Measurements from ENCODE around the gene ADCY2.

The ADCY2 gene

GRCh38 chr5:7644723-7645122 is 248.8 kb downstream of the ADCY2 start:
- Histone ChIP-seq H3K4me1 (ENCODE audit: insufficient read depth, low read length) (peaks cover 16% of the 10 kb centered on the region), H3K9ac (ENCODE audit: low read length) (no peak overlapping the region), H3K4me3 (ENCODE audit: low read depth in 1 of 2, low read length in 2 of 2) (no peak overlapping the region), H3K36me3 (ENCODE audit: insufficient read depth, low read length) (no peaks in the 10 kb centered on the region), H3K9me3 (ENCODE audit: low read length) (no peaks in the 10 kb centered on the region), H3K27ac (ENCODE audit: low read depth, low read length) (no peak overlapping the region), H3K27me3 (ENCODE audit: control insufficient read depth in 1 of 2, insufficient read depth in 2 of 2, low read length in 2 of 2) (no peaks in the 10 kb centered on the region)

GRCh38 chr5:7650755-7651154 is 254.8 kb downstream of the ADCY2 start:
- Histone ChIP-seq H3K9me3 (ENCODE audit: low read length) (no peaks in the 10 kb centered on the region), H3K4me1 (ENCODE audit: insufficient read depth, low read length) (peaks cover 31% of the 10 kb centered on the region), H3K27me3 (ENCODE audit: control insufficient read depth in 1 of 2, insufficient read depth in 2 of 2, low read length in 2 of 2) (no peaks in the 10 kb centered on the region), H3K4me3 (ENCODE audit: low read depth in 1 of 2, low read length in 2 of 2) (peak overlapping the region in 1 of 2 donors; percentile 22), H3K27ac (ENCODE audit: low read depth, low read length) (peak overlapping the region; percentile 47), H3K9ac (ENCODE audit: low read length) (no peak overlapping the region), H3K36me3 (ENCODE audit: insufficient read depth, low read length) (no peaks in the 10 kb centered on the region)

GRCh38 chr5:7653046-7653445 is 257.1 kb downstream of the ADCY2 start:
- Histone ChIP-seq H3K9me3 (ENCODE audit: low read length) (no peaks in the 10 kb centered on the region), H3K27me3 (ENCODE audit: control insufficient read depth in 1 of 2, insufficient read depth in 2 of 2, low read length in 2 of 2) (no peaks in the 10 kb centered on the region), H3K4me1 (ENCODE audit: insufficient read depth, low read length) (peaks cover 31% of the 10 kb centered on the region), H3K9ac (ENCODE audit: low read length) (no peak overlapping the region), H3K4me3 (ENCODE audit: low read depth in 1 of 2, low read length in 2 of 2) (no peak overlapping the region), H3K36me3 (ENCODE audit: insufficient read depth, low read length) (no peaks in the 10 kb centered on the region), H3K27ac (ENCODE audit: low read depth, low read length) (no peak overlapping the region)

GRCh38 chr5:7657153-7657552 is 261.2 kb downstream of the ADCY2 start:
- peaks cover 5% of the 10 kb centered on the region for H3K4me1 ChIP-seq (ENCODE audit: insufficient read depth, low read length)
- no peak overlapping the region for H3K27ac ChIP-seq (ENCODE audit: low read depth, low read length)
- H3K27me3 ChIP-seq (ENCODE audit: control insufficient read depth in 1 of 2, insufficient read depth in 2 of 2, low read length in 2 of 2): no peaks in the 10 kb centered on the region
- no peaks in the 10 kb centered on the region for H3K9me3 ChIP-seq (ENCODE audit: low read length)
- H3K36me3 ChIP-seq (ENCODE audit: insufficient read depth, low read length): no peaks in the 10 kb centered on the region
- no peak overlapping the region for H3K9ac ChIP-seq (ENCODE audit: low read length)
- no peak overlapping the region for H3K4me3 ChIP-seq (ENCODE audit: low read depth in 1 of 2, low read length in 2 of 2)

- H3K27ac ChIP-seq (ENCODE audit: low read depth, low read length): no peak overlapping the region
- no peaks in the 10 kb centered on the region for H3K36me3 ChIP-seq (ENCODE audit: insufficient read depth, low read length)
- H3K4me1 ChIP-seq (ENCODE audit: insufficient read depth, low read length): peaks cover 4% of the 10 kb centered on the region
- H3K27me3 ChIP-seq (ENCODE audit: control insufficient read depth in 1 of 2, insufficient read depth in 2 of 2, low read length in 2 of 2): no peaks in the 10 kb centered on the region
- no peak overlapping the region for H3K9ac ChIP-seq (ENCODE audit: low read length)
- H3K4me3 ChIP-seq (ENCODE audit: low read depth in 1 of 2, low read length in 2 of 2): no peak overlapping the region
- H3K9me3 ChIP-seq (ENCODE audit: low read length): no peaks in the 10 kb centered on the region
Observed at GRCh38 chr5:7659420-7659819, 263.5 kb downstream of the ADCY2 start.

GRCh38 chr5:7662289-7662688 is 266.4 kb downstream of the ADCY2 start:
- Histone ChIP-seq H3K4me3 (ENCODE audit: low read depth in 1 of 2, low read length in 2 of 2) (no peak overlapping the region), H3K4me1 (ENCODE audit: insufficient read depth, low read length) (peaks cover 4% of the 10 kb centered on the region), H3K36me3 (ENCODE audit: insufficient read depth, low read length) (no peaks in the 10 kb centered on the region), H3K9ac (ENCODE audit: low read length) (no peak overlapping the region), H3K27me3 (ENCODE audit: control insufficient read depth in 1 of 2, insufficient read depth in 2 of 2, low read length in 2 of 2) (no peaks in the 10 kb centered on the region), H3K27ac (ENCODE audit: low read depth, low read length) (no peak overlapping the region), H3K9me3 (ENCODE audit: low read length) (no peaks in the 10 kb centered on the region)

- no peak overlapping the region for H3K4me3 ChIP-seq (ENCODE audit: low read depth in 1 of 2, low read length in 2 of 2)
- no peaks in the 10 kb centered on the region for H3K27me3 ChIP-seq (ENCODE audit: control insufficient read depth in 1 of 2, insufficient read depth in 2 of 2, low read length in 2 of 2)
- H3K27ac ChIP-seq (ENCODE audit: low read depth, low read length): no peak overlapping the region
- no peaks in the 10 kb centered on the region for H3K36me3 ChIP-seq (ENCODE audit: insufficient read depth, low read length)
- H3K9ac ChIP-seq (ENCODE audit: low read length): no peak overlapping the region
- peaks cover 4% of the 10 kb centered on the region for H3K4me1 ChIP-seq (ENCODE audit: insufficient read depth, low read length)
- H3K9me3 ChIP-seq (ENCODE audit: low read length): no peaks in the 10 kb centered on the region
Observed at GRCh38 chr5:7663808-7664207, 267.9 kb downstream of the ADCY2 start.

- Histone ChIP-seq H3K9me3 (ENCODE audit: low read length) (no peaks in the 10 kb centered on the region), H3K36me3 (ENCODE audit: insufficient read depth, low read length) (no peaks in the 10 kb centered on the region), H3K9ac (ENCODE audit: low read length) (no peak overlapping the region), H3K27me3 (ENCODE audit: control insufficient read depth in 1 of 2, insufficient read depth in 2 of 2, low read length in 2 of 2) (no peaks in the 10 kb centered on the region), H3K4me3 (ENCODE audit: low read depth in 1 of 2, low read length in 2 of 2) (no peak overlapping the region), H3K27ac (ENCODE audit: low read depth, low read length) (no peak overlapping the region), H3K4me1 (ENCODE audit: insufficient read depth, low read length) (peaks cover 4% of the 10 kb centered on the region)
Observed at GRCh38 chr5:7664208-7664607, 268.3 kb downstream of the ADCY2 start.

- no peaks in the 10 kb centered on the region for H3K4me1 ChIP-seq (ENCODE audit: insufficient read depth, low read length)
- H3K27ac ChIP-seq (ENCODE audit: low read depth, low read length): no peak overlapping the region
- H3K4me3 ChIP-seq (ENCODE audit: low read depth in 1 of 2, low read length in 2 of 2): no peak overlapping the region
- no peaks in the 10 kb centered on the region for H3K27me3 ChIP-seq (ENCODE audit: control insufficient read depth in 1 of 2, insufficient read depth in 2 of 2, low read length in 2 of 2)
- no peaks in the 10 kb centered on the region for H3K9me3 ChIP-seq (ENCODE audit: low read length)
- no peaks in the 10 kb centered on the region for H3K36me3 ChIP-seq (ENCODE audit: insufficient read depth, low read length)
- no peak overlapping the region for H3K9ac ChIP-seq (ENCODE audit: low read length)
Observed at GRCh38 chr5:7667216-7667767, 271.4 kb downstream of the ADCY2 start.

GRCh38 chr5:7668161-7668560 is 272.2 kb downstream of the ADCY2 start:
- Histone ChIP-seq H3K36me3 (ENCODE audit: insufficient read depth, low read length) (no peaks in the 10 kb centered on the region), H3K27ac (ENCODE audit: low read depth, low read length) (no peak overlapping the region)

GRCh38 chr5:7668627-7669026 is 272.7 kb downstream of the ADCY2 start:
- no peak overlapping the region for H3K4me3 ChIP-seq (ENCODE audit: low read depth in 1 of 2, low read length in 2 of 2)
- H3K27ac ChIP-seq (ENCODE audit: low read depth, low read length): no peak overlapping the region
- no peaks in the 10 kb centered on the region for H3K9me3 ChIP-seq (ENCODE audit: low read length)
- peaks cover 4% of the 10 kb centered on the region for H3K4me1 ChIP-seq (ENCODE audit: insufficient read depth, low read length)
- H3K9ac ChIP-seq (ENCODE audit: low read length): no peak overlapping the region
- H3K27me3 ChIP-seq (ENCODE audit: control insufficient read depth in 1 of 2, insufficient read depth in 2 of 2, low read length in 2 of 2): no peaks in the 10 kb centered on the region
- H3K36me3 ChIP-seq (ENCODE audit: insufficient read depth, low read length): no peaks in the 10 kb centered on the region

More at GRCh38 chr5:7668161-7668560, 272.2 kb downstream of the ADCY2 start:
- Histone ChIP-seq H3K9ac (ENCODE audit: low read length) (no peak overlapping the region), H3K4me1 (ENCODE audit: insufficient read depth, low read length) (no peaks in the 10 kb centered on the region), H3K9me3 (ENCODE audit: low read length) (no peaks in the 10 kb centered on the region), H3K4me3 (ENCODE audit: low read depth in 1 of 2, low read length in 2 of 2) (no peak overlapping the region), H3K27me3 (ENCODE audit: control insufficient read depth in 1 of 2, insufficient read depth in 2 of 2, low read length in 2 of 2) (no peaks in the 10 kb centered on the region)

GRCh38 chr5:7671381-7671993 is 275.5 kb downstream of the ADCY2 start:
- Histone ChIP-seq H3K4me1 (ENCODE audit: insufficient read depth, low read length) (peaks cover 7% of the 10 kb centered on the region), H3K27ac (ENCODE audit: low read depth, low read length) (no peak overlapping the region), H3K4me3 (ENCODE audit: low read depth in 1 of 2, low read length in 2 of 2) (no peak overlapping the region), H3K27me3 (ENCODE audit: control insufficient read depth in 1 of 2, insufficient read depth in 2 of 2, low read length in 2 of 2) (no peaks in the 10 kb centered on the region), H3K9me3 (ENCODE audit: low read length) (no peaks in the 10 kb centered on the region), H3K36me3 (ENCODE audit: insufficient read depth, low read length) (no peaks in the 10 kb centered on the region), H3K9ac (ENCODE audit: low read length) (no peak overlapping the region)
